HEK293 (cell line): ENCODE measurements around the gene CCDC50.

Experiments used
- CTCF ChIA-PET: fragments of 350-600 bp; formaldehyde crosslinking; extraction: SDS; loops from one replicate; lab custom pipeline; 2021; ENCODE audit warnings: antibody characterized with exemption; lab: Yijun Ruan, JAX
- POLR2A ChIA-PET: fragments of 300-600 bp; formaldehyde crosslinking; extraction: SDS; loops from one replicate; lab custom pipeline; 2020; ENCODE audit warnings: antibody characterized with exemption, inconsistent platforms; lab: Yijun Ruan, JAX
- H3K27ac ChIP-seq: fragments of 200-500 bp; sonication (Bioruptor generic); 2 replicates; pipeline ENCODE4 v1.5.1; 2014; ENCODE audit warnings: low read depth, low read length, control low read depth, inconsistent platforms; ENCODE audit errors: extremely low read depth
- H3K36me3 ChIP-seq, 2 experiments: fragments of 200-500 bp in 1 of 2; sonication (Bioruptor generic) in 1 of 2; 1 replicate in 1 of 2; 2 replicates in 1 of 2; pipeline ENCODE4 v1.5.1; 2014 to 2017; ENCODE audit warnings: inconsistent platforms in 2 of 2, low read length in 2 of 2; ENCODE audit not compliant: control insufficient read depth in 2 of 2, insufficient read depth in 1 of 2
- H3K4me1 ChIP-seq: fragments of 200-500 bp; sonication (Bioruptor generic); 2 replicates; pipeline ENCODE4 v1.5.1; 2014; ENCODE audit warnings: mild to moderate bottlenecking, low read length, inconsistent platforms; ENCODE audit not compliant: control insufficient read depth, insufficient read depth
- H3K4me3 ChIP-seq: 2 replicates; pipeline ENCODE4 v1.5.1; 2011; ENCODE audit warnings: low read depth, mild to moderate bottlenecking, control low read depth, low read length, moderate library complexity
- H3K9me3 ChIP-seq: fragments of 200-500 bp; sonication (Bioruptor generic); 2 replicates; pipeline ENCODE4 v1.5.1; 2014; ENCODE audit warnings: low read depth, low read length, inconsistent platforms; ENCODE audit not compliant: control insufficient read depth, insufficient read depth
- KLF17 ChIP-seq: fragments of 450-650 bp; formaldehyde crosslinking; IDR thresholded peaks from 2 replicates; pipeline ENCODE4 v1.5.1; 2016; ENCODE audit warnings: missing biosample characterization, missing genetic modification characterization
- PRDM1 ChIP-seq: fragments of 450-650 bp; formaldehyde crosslinking; IDR thresholded peaks from 2 replicates; pipeline ENCODE4; 2016; ENCODE audit warnings: missing biosample characterization, missing genetic modification characterization
- PRDM6 ChIP-seq: fragments of 450-650 bp; formaldehyde crosslinking; IDR thresholded peaks from 2 replicates; pipeline ENCODE4 v1.5.1; 2017; ENCODE audit warnings: missing biosample characterization, missing genetic modification characterization
- ZNF18 ChIP-seq: fragments of 450-650 bp; formaldehyde crosslinking; IDR thresholded peaks from 2 replicates; pipeline ENCODE4 v1.5.1; 2016; ENCODE audit warnings: missing biosample characterization, missing genetic modification characterization
- ZNF184 ChIP-seq: fragments of 450-650 bp; IDR thresholded peaks from 2 replicates; pipeline ENCODE4 v1.5.1; 2018; ENCODE audit warnings: missing biosample characterization, mild to moderate bottlenecking, missing genetic modification characterization
- ZNF24 ChIP-seq: fragments of 450-650 bp; formaldehyde crosslinking; IDR thresholded peaks from 2 replicates; pipeline ENCODE4 v1.5.1; 2016; ENCODE audit warnings: missing biosample characterization, missing genetic modification characterization
- ZNF366 ChIP-seq: fragments of 450-650 bp; formaldehyde crosslinking; conservative IDR thresholded peaks from 2 replicates; pipeline ENCODE4 v1.5.1; 2016; ENCODE audit warnings: missing biosample characterization, missing genetic modification characterization
- ZNF404 ChIP-seq: fragments of 450-650 bp; formaldehyde crosslinking; IDR thresholded peaks from 2 replicates; pipeline ENCODE4 v1.5.1; 2017; ENCODE audit warnings: missing biosample characterization, missing genetic modification characterization
- ZNF561 ChIP-seq: fragments of 450-650 bp; IDR thresholded peaks from 2 replicates; pipeline ENCODE4 v1.5.1; 2018; ENCODE audit warnings: missing biosample characterization, missing genetic modification characterization, borderline replicate concordance
- ZNF600 ChIP-seq: fragments of 450-650 bp; formaldehyde crosslinking; IDR thresholded peaks from 2 replicates; pipeline ENCODE4 v1.5.1; 2016; ENCODE audit warnings: missing biosample characterization, missing genetic modification characterization
- ZNF629 ChIP-seq: fragments of 450-650 bp; formaldehyde crosslinking; IDR thresholded peaks from 2 replicates; pipeline ENCODE4 v1.5.1; 2017; ENCODE audit warnings: missing biosample characterization, missing genetic modification characterization
- ZNF843 ChIP-seq: fragments of 450-650 bp; formaldehyde crosslinking; IDR thresholded peaks from 2 replicates; pipeline ENCODE4 v1.5.1; 2016; ENCODE audit warnings: missing biosample characterization, missing genetic modification characterization
- ZSCAN16 ChIP-seq: fragments of 450-650 bp; formaldehyde crosslinking; IDR thresholded peaks from 2 replicates; pipeline ENCODE4 v1.5.1; 2016; ENCODE audit warnings: missing biosample characterization, missing genetic modification characterization
- ZSCAN5A ChIP-seq: fragments of 450-650 bp; formaldehyde crosslinking; IDR thresholded peaks from 2 replicates; pipeline ENCODE4 v1.5.1; 2016; ENCODE audit warnings: missing biosample characterization, missing genetic modification characterization

Gene CCDC50

GRCh38 chr3:191333298-191333880, 4.2 kb downstream of the CCDC50 start:
- H3K9me3 ChIP-seq: no peaks in the 10 kb centered on the region
- H3K27ac ChIP-seq: no peak overlapping the region
- CTCF ChIA-PET: interaction anchor here (0.5 kb wide), 1 partner anchor 624 kb away, joined by 4 read pairs; no protein-coding TSS in a partner anchor
- H3K36me3 ChIP-seq: no peaks in the 10 kb centered on the region
- H3K4me3 ChIP-seq: no peak overlapping the region
- POLR2A ChIA-PET: no interaction called here
- TF ChIP-seq ZNF24 (tag by site-specific recombination) (peak; percentile 43; the same call in 1 of the 2 replicates), ZNF600 (peak; percentile 82), ZNF18 (tag by site-specific recombination) (no peak)
- TF ChIP-seq, all 188 proteins: peak for 2
- H3K4me1 ChIP-seq: peaks cover 11% of the 10 kb centered on the region

- Histone ChIP-seq H3K4me3 (no peak overlapping the region), H3K9me3 (no peaks in the 10 kb centered on the region), H3K36me3 (no peaks in the 10 kb centered on the region), H3K27ac (no peak overlapping the region), H3K4me1 (peaks cover 20% of the 10 kb centered on the region)
- peak; percentile 64 for TF ChIP-seq ZNF366 (tag by site-specific recombination)
- peak; percentile 56; the same call in 1 of the 2 replicates for TF ChIP-seq PRDM1 (tag by site-specific recombination)
- TF ChIP-seq ZNF404 (tag by site-specific recombination): no peak
- CTCF ChIA-PET: interaction anchor here (0.8 kb wide), 1 partner anchor 55 kb away, joined by 4 read pairs; no protein-coding TSS in a partner anchor
- POLR2A ChIA-PET: no interaction called here
These were observed 5.2 kb downstream of the CCDC50 start for GRCh38 chr3:191334346-191334893.

GRCh38 chr3:191336833-191337232, 7.6 kb downstream of the CCDC50 start:
- POLR2A ChIA-PET: interaction anchor here (1.0 kb wide), 1 partner anchor 37 kb away, joined by 3 read pairs; no protein-coding TSS in a partner anchor
- peaks cover 28% of the 10 kb centered on the region for H3K4me1 ChIP-seq

GRCh38 chr3:191338177-191338488, 8.9 kb downstream of the CCDC50 start:
- no peaks in the 10 kb centered on the region for H3K9me3 ChIP-seq
- peak overlapping the region; percentile 48 for H3K27ac ChIP-seq
- H3K4me3 ChIP-seq: no peak overlapping the region
- H3K36me3 ChIP-seq: no peaks in the 10 kb centered on the region
- CTCF ChIA-PET: interaction anchor here (0.8 kb wide), 1 partner anchor 93 kb away, joined by 3 read pairs; no protein-coding TSS in a partner anchor
- POLR2A ChIA-PET: no interaction called here
- TF ChIP-seq ZNF843 (tag by site-specific recombination): 0 out of 2 replicates have a peak, but pooled peaks have one; percentile 4
- no peak for TF ChIP-seq ZSCAN5A (tag by site-specific recombination)
- TF ChIP-seq ZSCAN16 (tag by site-specific recombination): no peak
- TF ChIP-seq ZNF561 (tag by site-specific recombination): no peak
- 0 out of 2 replicates have a peak, but pooled peaks have one; percentile 3 for TF ChIP-seq ZNF24 (tag by site-specific recombination)
- peak; percentile 54 for TF ChIP-seq PRDM6
- no peak for TF ChIP-seq ZNF629 (tag by site-specific recombination)
- no peak for TF ChIP-seq ZNF184 (tag by site-specific recombination)
- H3K4me1 ChIP-seq: peaks cover 34% of the 10 kb centered on the region

More at GRCh38 chr3:191336833-191337232, 7.6 kb downstream of the CCDC50 start:
- Histone ChIP-seq H3K4me3 (no peak overlapping the region), H3K36me3 (no peaks in the 10 kb centered on the region), H3K9me3 (no peaks in the 10 kb centered on the region), H3K27ac (no peak overlapping the region)
- CTCF ChIA-PET: interaction anchor here (1.1 kb wide), 1 partner anchor 12 kb away, joined by 4 read pairs; no protein-coding TSS in a partner anchor
- TF ChIP-seq PRDM6 (peak; percentile 87), KLF17 (tag by site-specific recombination) (no peak)
